ENCODE measurements around the gene VENTX.

Gene VENTX

GRCh38 chr10:133202778-133203651 lies 34.6 kb upstream of the VENTX start:
- no peak for DNase-seq

DNA sequence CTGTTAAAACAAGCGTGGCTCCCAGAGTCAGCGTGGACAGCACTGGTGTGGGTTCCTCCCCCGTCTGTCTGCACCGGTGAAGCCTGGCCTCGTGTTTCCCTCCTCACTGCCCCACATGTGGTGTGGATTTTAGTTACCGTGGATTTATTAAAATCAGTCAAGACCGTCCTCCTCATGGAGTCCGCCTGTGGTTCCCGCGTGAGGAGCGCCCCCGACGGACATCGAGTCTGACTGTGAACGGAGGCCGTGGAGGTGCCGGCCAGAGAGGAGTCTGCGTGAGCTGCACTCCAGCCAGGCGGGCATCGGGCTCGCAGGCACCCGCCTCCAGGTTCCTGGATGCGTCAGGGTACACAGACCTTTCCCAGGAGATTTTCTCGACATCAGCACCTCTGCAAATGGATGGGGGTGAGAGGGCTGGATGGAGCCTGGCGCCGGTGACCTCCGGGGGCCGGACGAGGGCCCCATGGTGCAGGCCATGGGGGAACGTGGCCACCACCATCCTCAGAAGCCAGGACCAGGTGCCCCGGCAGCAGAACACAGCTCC lies 33.9 kb upstream of the VENTX start:
- DNase-seq, result no peak

GRCh38 chr10:133204226-133205015 lies 33.2 kb upstream of the VENTX start:
- no peak for DNase-seq

DNA sequence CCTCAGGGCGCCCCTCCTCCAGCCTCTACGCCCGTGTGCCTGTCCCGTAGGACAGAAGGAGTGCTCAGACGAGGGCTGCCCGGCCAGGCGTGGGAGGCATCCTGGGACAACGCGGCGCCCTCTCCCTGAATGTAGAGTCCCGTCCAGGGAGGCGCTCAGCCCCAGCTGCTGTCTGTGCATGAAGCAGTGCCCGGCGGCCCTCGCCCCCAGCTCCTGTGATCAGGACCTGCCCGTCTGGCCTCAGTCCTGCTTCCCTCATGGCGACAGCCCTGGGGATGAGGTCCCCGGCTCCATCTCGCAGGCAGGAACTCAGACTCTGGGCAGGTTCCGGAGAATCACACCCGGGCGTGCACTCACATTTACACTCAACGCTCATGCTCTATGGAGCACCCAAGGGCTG lies 32.5 kb upstream of the VENTX start:
- DNase-seq, result no peak

GRCh38 chr10:133206356-133207040 lies 31.2 kb upstream of the VENTX start:
- DNase-seq, result no peak

GRCh38 chr10:133207041-133207600 lies 30.5 kb upstream of the VENTX start:
- DNase-seq, result no peak

DNA sequence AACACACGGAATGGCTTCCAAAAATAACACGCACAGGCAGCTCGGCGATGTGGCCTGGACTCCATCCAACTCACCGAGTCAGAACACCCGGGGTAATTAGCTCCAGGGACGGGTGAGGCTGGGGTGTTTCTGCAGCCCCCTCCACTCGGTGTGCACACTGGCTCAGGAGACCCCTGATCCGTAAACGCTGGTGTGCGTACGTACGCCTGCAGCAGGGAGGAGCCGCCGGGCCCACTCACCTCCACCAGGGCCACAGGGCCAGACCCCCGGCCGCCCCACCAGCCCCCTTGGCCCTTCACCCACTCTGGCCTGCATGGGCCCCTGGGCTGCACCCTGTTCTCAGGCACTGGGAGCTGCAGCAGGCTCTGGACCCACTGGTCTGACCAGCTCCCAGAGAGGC lies 30.0 kb upstream of the VENTX start:
- no peak for DNase-seq

GRCh38 chr10:133208466-133208865 lies 29.2 kb upstream of the VENTX start:
- DNase-seq, result no peak

- DNase-seq, result no peak
These were observed 28.5 kb upstream of the VENTX start for GRCh38 chr10:133209117-133209516.

DNA sequence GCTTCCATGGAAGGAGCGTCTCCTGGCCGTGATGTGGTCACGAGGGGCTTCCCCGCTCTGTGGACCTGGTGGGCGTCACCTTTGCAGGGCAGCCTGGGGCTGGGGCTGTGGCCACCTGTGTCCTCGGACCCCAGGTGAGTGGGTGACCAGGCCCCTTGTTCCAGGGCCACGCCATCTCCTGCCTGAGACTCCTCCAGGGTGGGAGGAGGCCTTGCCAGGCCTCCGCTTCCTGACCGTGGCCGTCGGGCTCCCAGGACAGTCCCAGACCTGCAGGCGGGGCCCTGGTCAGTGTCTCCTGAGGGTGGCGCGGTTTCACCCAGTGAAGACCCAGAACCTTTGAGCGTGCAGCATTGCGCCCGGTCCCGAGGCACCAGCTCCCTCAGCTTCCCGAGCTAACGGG lies 28.0 kb upstream of the VENTX start:
- DNase-seq, result no peak

DNA sequence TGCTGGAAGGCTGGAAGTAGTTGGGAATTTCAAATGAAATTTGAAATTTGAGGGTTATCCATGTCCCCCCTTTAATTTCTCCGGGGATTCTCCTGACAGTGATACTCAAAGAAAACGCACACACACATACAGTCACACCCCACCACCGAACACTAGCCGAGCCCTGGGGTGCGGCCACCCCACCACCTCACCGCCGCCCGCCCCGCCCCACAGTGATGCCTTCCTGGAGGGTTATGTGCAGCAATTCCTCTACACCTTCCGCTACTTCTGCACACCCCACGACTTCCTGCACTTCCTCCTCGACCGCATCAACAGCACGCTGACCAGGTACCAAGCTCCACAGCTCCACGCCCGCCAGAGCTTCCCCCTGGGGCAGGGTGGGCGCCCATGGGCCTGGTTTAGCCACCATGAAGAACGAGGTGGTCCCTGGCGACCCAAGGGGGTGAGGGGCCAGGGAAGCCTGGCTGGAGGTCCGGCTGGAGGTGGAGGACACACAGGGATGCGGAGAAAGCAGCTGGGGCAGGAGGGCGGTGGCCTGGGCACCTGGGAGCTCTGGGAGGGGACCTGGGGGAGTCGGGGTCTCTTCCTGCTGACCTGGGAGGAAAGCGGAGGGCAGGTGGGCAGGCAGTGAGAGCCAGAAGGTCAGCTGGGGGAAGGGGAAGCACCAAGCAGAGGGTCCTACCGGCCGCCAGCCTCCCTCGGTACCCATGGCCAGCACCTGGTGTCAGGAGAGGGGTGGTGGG lies 27.1 kb upstream of the VENTX start:
- no peak for DNase-seq

- DNase-seq, result no peak
These were observed 26.4 kb upstream of the VENTX start for GRCh38 chr10:133211141-133211830.

DNA sequence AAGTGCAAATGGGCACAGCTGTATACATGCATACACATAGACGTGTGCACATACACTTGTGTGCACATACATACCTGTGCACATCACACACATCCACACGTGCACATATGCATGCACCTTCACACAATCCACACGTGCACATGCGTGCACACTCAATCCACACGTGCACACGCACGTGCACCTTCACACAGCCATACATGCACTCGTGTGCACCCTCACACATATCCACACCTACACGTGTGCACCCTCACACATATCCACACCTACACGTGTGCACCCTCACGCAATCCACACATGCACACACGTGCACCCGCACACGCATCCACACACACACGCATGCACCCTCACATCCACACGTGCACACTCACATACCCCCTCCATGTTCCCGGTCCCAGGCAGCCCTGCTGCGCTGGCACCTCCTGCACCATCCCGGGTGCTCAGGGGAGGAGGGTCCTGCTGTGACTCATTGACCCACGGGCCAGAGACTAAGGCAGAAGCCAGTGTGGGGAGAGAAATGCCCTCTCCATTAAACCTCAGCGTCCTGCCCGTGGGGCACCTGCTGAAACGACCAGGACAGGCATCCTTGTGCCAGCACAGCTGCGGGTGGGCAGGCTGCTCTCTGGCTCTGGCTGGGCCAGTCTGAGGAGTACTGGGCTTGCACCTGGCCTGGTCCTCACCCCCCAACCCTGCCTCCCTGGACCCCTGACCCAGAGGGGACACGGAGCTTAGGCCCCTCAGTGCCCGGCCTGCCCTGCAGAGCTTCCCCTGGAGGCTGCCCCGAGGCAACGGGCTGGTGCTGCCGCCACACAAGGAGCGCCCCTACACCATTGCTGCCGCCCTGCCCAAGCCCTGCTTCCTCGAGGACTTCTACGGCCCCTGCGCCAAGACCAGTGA lies 25.4 kb upstream of the VENTX start:
- no peak for DNase-seq

GRCh38 chr10:133212853-133213494 lies 24.7 kb upstream of the VENTX start:
- DNase-seq, result no peak

GRCh38 chr10:133213641-133214467 lies 23.8 kb upstream of the VENTX start:
- no peak for DNase-seq

DNA sequence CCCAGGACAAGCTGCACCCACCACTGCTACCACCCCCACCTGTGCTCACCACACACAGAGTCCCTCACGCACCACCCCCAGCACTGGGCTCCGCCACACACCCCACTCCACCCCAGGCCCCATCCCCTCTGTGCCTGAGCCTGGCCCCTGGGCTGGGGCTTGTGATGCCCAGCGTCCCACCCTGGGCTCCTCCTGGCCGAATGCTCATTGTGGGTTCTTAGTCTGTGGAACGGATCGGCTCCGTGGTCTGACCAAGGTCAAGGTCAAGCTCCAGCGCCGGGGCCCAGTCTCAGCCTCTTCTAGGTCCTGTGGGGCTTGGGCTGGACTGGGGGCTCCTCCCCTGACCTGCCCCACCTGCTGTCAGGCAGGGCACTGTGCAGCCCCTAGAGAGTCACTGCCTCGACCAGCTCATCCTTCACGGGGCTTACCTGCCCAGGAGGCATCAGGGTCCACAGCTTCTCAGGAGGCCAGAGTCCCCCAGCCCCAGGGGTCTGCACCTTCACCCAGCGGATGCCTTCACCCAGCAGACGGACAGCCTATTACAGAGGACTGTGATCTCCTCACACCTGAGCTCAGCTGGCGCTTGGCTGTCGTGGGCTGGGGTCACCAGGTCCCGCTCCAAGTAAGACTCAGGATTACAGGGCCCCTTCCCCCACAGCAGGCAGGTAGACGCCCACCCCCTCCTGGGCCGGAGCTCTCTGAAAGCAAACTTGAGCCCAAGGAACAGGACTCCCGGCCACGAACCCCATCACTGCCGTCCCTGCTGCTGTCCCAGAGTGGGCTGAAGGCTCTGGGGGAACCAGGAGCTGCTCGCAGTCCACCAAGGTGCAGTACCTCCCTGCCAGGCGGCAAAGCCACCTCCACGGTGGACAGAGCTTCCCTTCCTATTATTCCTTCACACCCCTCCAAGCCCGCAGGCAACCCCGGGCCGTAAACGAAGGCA lies 22.9 kb upstream of the VENTX start:
- no peak for DNase-seq

GRCh38 chr10:133215586-133215985 lies 22.1 kb upstream of the VENTX start:
- DNase-seq, result no peak

GRCh38 chr10:133216776-133217175 lies 20.9 kb upstream of the VENTX start:
- DNase-seq, result no peak

Data from islet precursor cell (in vitro differentiated cells).